Muscle layer of colon (tissue), 2 donors: ENCODE results near the gene TANK.
"Not testable (repeated sequence)": the region's sequence is repeated elsewhere in the genome, so short reads cannot be mapped to it uniquely, and the experiment has no call there.

ENCODE experiments used
- H3K27ac ChIP-seq: one replicate; pipeline ENCODE4 v1.7.0; 2013; ENCODE audit warnings: low read depth, mild to moderate bottlenecking, low read length, moderate library complexity
- H3K27me3 ChIP-seq, 2 donors: one replicate each; pipeline ENCODE4 v1.7.0; 2013; ENCODE audit warnings: low read length in 2 of 2, mild to moderate bottlenecking in 2 of 2; ENCODE audit not compliant: insufficient read depth in 2 of 2, control insufficient read depth in 1 of 2
- H3K36me3 ChIP-seq: one replicate; pipeline ENCODE4 v1.7.0; 2013; ENCODE audit warnings: mild to moderate bottlenecking, low read length; ENCODE audit not compliant: insufficient read depth
- H3K4me1 ChIP-seq: one replicate; pipeline ENCODE4 v1.7.0; 2013; ENCODE audit warnings: mild to moderate bottlenecking, low read length; ENCODE audit not compliant: insufficient read depth
- H3K4me3 ChIP-seq, 2 donors: one replicate each; pipeline ENCODE4 v1.7.0; 2013; ENCODE audit warnings: low read length in 2 of 2, low read depth in 1 of 2, mild to moderate bottlenecking in 1 of 2, moderate library complexity in 1 of 2
- H3K9ac ChIP-seq: one replicate; pipeline ENCODE4 v1.7.0; 2013; ENCODE audit warnings: low read length
- H3K9me3 ChIP-seq: one replicate; pipeline ENCODE4 v1.7.0; 2013; ENCODE audit warnings: mild to moderate bottlenecking, low read length
- donor health status: abdominal sarcoma.
- donor health status: Adenocarcinoma of cecum.

Gene TANK

DNA sequence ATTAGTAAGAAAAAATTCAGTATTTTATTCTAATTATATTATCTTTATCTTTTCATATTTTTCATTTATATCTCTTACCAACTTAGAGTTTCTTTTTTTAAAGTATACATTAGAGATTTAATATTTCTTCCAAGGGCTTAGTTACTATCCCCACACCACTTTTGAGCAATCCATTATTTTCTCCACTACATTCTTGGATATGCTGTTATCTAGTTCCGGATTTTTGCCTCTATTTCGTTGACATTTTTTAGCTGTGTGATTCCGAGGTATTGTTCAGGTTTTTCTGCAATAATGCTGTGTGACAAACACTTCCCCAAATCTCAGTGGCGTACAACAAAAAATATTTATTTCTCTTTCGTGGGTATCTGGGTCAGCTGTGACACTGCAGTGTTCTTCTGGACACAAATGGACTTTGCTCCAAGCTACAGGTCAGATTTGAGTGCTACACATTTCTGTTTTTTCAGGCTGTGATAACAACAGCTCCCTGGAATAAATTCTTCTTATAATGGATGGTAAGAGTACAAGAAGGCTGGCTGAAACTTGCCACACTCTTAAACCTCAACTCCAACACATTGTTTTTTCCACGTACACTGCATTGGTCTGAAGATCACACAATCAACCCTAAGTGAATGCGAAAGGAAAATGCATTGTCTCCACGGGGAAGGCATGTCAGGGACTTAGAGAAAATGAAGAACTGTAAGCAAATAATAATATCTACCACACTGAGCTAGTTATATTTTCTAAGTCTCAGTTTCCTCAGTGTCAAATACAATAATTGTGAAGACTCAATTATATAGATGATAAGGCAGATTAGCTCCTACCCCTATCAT, 97.1 kb downstream of the TANK start:
- H3K36me3 ChIP-seq: no peaks in the 10 kb centered on the region
- H3K4me3 ChIP-seq: no peak overlapping the region
- H3K9me3 ChIP-seq: no peaks in the 10 kb centered on the region
- no peaks in the 10 kb centered on the region for H3K4me1 ChIP-seq
- H3K9ac ChIP-seq: no peak overlapping the region
- no peaks in the 10 kb centered on the region for H3K27me3 ChIP-seq
- no peak overlapping the region for H3K27ac ChIP-seq

DNA sequence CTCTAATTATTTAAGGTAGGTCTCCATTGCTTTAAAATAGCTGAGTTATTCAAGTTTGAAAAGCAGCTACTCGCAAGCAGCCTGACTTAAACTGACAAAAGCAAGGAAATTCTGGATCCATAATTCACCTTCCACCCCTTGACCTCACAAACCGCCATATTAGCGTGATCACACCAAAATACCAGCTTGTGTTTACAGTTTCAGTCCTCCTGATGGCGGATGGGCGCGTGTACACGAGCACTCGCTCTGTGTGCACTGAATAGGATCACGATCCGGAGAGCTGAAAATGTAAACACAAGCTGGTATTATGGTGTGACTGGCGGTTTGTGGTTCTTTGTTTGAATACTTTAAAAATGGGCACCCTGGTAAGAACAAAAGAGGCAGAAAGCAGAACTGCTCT, 105.6 kb downstream of the TANK start:
- Histone ChIP-seq H3K9me3 (no peaks in the 10 kb centered on the region), H3K4me3 (no peak overlapping the region), H3K27me3 (no peaks in the 10 kb centered on the region), H3K9ac (no peak overlapping the region), H3K27ac (no peak overlapping the region), H3K4me1 (no peaks in the 10 kb centered on the region), H3K36me3 (no peaks in the 10 kb centered on the region)

DNA sequence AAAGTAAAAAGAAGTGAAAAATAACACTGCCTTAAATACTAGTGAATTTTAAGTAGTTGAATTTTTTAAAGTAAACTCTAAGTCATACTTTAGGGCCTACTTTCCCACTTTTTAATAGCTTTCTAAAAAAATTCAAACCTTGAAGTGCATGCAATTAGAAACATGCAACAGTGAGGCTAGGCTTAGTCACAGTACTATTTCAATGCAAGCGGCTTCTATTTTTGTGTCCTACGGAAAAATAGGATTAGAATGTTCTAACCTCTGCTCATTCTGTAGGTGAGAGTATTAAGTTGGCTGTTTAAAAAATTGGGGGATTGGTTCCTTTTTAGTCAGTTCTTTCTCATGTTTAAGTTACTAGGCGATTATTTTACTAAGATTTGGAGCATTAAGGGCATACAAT, 108.9 kb downstream of the TANK start:
- no peaks in the 10 kb centered on the region for H3K4me1 ChIP-seq
- H3K36me3 ChIP-seq: no peaks in the 10 kb centered on the region
- H3K4me3 ChIP-seq: no peak overlapping the region
- H3K27me3 ChIP-seq: no peaks in the 10 kb centered on the region
- no peak overlapping the region for H3K9ac ChIP-seq
- H3K27ac ChIP-seq: no peak overlapping the region
- H3K9me3 ChIP-seq: no peaks in the 10 kb centered on the region

DNA sequence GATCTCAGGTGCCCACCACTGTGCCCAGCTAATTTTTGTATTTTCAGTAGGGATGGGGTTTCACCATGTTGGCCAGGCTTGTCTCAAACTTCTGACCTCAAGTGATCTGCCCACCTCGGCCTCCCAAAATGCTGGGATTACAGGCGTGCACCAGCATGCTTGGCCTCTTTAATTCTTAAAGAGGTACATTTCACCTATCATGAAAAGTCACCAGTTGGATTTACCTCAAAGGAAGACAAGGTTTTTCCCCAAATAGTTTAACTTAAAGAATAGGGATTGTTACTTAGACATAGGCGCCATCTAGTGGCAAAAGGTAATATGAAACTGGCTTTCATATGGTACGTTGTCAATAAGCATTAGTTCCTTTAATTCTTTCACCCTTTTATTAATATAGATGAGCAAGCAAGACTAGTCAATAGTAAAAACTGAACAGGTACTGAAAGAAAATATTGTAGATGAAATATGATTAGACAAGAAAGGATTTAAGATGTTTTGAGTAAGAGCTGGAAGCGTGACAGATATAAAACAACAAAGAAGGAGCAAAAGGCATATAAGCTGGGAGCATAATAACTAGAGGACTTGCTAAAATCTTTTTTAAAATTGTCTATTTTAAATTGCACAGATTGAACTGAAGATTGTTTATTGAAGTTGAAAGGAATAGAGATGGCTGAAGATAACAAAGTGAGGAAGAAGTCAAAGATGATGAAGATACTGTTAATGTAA, 113.0 kb downstream of the TANK start:
- H3K9me3 ChIP-seq: no peaks in the 10 kb centered on the region
- H3K27ac ChIP-seq: no peak overlapping the region
- no peaks in the 10 kb centered on the region for H3K27me3 ChIP-seq
- H3K4me1 ChIP-seq: no peaks in the 10 kb centered on the region
- H3K36me3 ChIP-seq: no peaks in the 10 kb centered on the region
- no peak overlapping the region for H3K9ac ChIP-seq
- H3K4me3 ChIP-seq: no peak overlapping the region

DNA sequence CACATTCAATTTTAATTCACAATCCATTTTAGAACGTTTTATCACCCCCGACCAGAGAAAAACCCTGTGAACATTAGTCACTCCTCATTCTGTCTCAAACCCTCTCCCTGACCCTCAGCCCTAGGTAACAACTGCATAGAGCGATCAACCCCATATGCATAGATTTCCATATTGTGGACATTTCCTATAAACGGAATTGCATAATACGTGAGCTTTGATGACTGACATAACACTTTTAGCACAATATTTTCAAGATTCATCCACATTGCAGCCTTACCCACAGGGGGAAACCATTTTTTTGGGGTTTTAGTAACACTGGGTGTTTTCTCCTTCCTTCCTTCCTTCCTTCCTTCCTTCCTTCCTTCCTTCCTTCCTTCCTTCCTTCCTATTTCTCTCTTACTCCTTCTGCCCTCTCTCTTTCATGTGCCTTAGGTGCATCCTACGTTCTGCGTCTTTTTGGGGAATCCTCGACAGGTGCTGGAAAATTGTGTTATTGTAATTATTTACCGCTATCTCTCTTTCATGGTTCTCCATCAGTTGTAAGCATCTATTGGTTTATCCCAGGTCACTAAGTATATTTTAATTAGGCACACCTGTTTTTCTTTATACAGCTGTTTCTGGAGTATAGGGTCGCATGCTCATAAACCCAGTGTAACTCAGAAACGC, 118.5 kb downstream of the TANK start:
- not testable (repeated sequence) for H3K36me3 ChIP-seq, H3K9ac ChIP-seq, H3K4me1 ChIP-seq, H3K4me3 ChIP-seq, H3K27me3 ChIP-seq, H3K9me3 ChIP-seq, H3K27ac ChIP-seq

DNA sequence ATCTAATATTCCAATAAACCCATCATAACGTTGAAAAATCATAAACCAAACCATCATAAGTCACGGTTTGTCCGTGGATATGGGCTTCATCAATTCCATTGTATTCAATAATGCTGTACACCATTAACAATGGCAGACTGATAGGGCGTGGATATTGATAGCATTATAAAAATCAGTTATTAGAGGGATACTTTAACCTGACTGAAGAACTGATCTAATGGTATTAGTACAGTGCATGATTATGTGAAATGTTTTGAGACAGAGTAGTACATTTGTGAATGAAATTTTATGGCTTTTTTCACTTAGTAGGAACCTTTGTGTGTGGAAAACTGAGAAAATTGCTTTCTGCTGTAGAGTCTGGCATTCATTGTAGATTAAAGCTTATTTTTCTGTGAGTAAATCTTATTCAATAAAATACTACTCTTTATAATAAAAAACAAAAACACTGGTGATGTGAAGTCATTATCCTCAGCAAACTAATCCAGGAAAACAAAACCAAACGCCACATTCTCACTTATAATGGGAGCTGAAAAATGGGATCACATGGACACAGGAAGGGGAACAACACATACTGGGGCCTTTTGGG, 119.1 kb downstream of the TANK start:
- H3K4me3 ChIP-seq, H3K9me3 ChIP-seq, H3K27me3 ChIP-seq: not testable (repeated sequence)

DNA sequence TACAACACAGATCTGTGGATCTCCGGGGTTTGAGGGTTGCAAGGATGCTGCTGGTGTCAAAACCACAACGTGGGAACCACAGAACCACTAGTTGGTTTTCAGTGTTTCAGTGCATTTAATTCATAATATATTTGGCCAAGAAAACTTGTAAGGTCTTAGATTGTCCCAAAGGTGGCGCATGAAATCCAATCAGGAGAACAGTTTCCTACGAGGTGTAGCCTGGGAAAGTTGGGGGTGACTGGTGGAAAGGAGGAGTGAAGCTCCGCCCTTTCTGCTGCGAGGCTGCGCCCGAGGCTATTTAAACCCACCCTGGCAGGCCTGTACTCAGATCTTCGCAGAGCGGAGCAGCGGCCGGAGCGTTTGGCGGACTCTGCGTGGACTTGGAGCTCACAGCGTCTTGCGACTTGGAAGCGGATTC, 120.7 kb downstream of the TANK start:
- not testable (repeated sequence) for H3K27ac ChIP-seq, H3K36me3 ChIP-seq

More for the DNA sequence above, 119.1 kb downstream of the TANK start:
- H3K4me1 ChIP-seq, H3K27ac ChIP-seq, H3K36me3 ChIP-seq, H3K9ac ChIP-seq: not testable (repeated sequence)

DNA sequence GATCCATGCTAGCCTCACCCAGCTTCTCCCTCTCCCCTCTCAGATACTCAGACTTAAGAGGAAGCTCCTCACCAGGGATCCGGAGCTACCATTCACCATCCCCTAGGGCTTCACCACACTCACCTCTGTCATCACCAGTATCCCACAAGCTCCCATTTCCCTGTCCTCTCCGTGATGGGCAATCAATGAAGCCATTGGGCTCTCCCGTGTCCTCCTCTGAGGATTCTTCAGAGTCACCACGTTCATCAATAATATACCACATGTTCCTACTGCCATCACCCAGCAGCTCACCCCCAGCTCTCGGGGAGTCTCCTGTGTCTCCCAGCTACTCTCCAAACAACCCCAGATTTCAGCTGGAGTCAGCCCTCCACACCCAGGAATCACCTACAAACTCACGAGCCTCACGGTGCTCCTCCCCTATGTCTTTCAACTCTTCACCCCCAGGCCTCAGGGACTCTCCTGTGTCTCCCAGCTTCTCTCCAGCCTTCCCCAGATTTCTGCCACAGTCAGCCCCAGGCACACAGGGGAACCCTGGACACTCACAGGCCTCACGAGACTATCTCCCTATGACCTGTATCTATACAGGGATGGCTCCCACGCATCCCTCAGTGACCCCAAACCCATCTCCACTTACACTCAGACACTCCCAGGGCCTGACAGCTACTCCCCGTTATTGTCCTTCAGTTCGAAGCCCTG, 121.5 kb downstream of the TANK start:
- not testable (repeated sequence) for H3K9me3 ChIP-seq, H3K27ac ChIP-seq, H3K4me3 ChIP-seq, H3K36me3 ChIP-seq, H3K4me1 ChIP-seq, H3K27me3 ChIP-seq, H3K9ac ChIP-seq

More for the DNA sequence above, 120.7 kb downstream of the TANK start:
- H3K4me3 ChIP-seq, H3K9ac ChIP-seq, H3K4me1 ChIP-seq, H3K9me3 ChIP-seq, H3K27me3 ChIP-seq: not testable (repeated sequence)

DNA sequence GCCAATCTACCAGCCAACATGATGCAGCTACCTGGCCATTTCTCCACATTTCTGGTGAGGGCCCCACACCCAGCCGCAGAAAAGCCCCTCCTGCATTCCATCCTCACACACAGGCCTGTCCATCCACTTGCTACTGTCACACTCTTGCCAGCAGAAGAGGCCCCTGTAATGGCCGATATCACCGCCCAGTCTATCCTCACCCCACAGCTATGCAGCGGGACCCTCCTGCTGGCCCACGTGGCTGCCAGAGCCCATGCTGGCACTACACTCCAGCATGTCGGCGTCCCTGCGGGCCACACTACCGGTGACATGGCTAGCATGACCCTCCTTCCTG, 122.0 kb downstream of the TANK start:
- H3K4me1 ChIP-seq, H3K27ac ChIP-seq, H3K27me3 ChIP-seq, H3K9me3 ChIP-seq, H3K9ac ChIP-seq, H3K4me3 ChIP-seq, H3K36me3 ChIP-seq: not testable (repeated sequence)

DNA sequence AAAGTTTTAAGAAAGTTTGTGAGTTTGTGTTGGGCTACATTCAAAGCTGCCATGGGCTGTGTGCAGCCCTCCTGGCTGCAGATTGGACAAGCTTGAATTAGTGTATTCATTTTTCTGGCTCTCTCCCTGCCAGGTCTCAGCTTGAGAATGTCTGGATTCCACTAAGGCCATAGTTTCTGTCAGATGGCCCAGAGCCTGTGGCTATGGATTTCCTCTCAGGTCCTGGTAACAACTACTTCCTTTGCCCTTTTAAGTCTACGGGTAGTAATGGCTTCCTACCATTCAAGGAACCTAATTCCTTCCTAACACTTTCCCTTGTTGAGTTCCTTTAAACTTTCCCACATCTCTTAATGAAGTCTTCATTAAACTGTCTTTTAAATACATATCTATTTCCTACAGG, 123.7 kb downstream of the TANK start:
- Histone ChIP-seq H3K9ac (no peak overlapping the region), H3K4me1 (no peaks in the 10 kb centered on the region), H3K27me3 (no peaks in the 10 kb centered on the region), H3K4me3 (no peak overlapping the region), H3K36me3 (no peaks in the 10 kb centered on the region), H3K9me3 (no peaks in the 10 kb centered on the region), H3K27ac (no peak overlapping the region)
